H1 (cell line): ENCODE measurements around the gene TSNAXIP1. TPM values are rescaled to one million over a fixed set of nuclear protein-coding genes. Genes with fewer than 3 reads are reported as not detected.

ENCODE experiments used
- CTCF ChIA-PET: fragments of 300-600 bp; sonication (Branson Sonifier 250); formaldehyde crosslinking; loops from one replicate; lab custom pipeline; 2021; ENCODE audit not compliant: partially characterized antibody; lab: Charles Lee
- POLR2A ChIA-PET: fragments of 300-600 bp; sonication (Branson Sonifier 250); formaldehyde crosslinking; loops from one replicate; lab custom pipeline; 2021; ENCODE audit warnings: inconsistent platforms; ENCODE audit not compliant: partially characterized antibody; lab: Charles Lee
- DNase-seq, 2 experiments: peaks; one replicate each; pipeline versions ENCODE4 v3.0.0 to v3.0.0-alpha.2; 2010 to 2022; ENCODE audit warnings: low spot score in 2 of 2, low read depth in 1 of 2, mixed read lengths in 1 of 2
- FAIRE-seq: peaks from 2 replicates; lab custom pipeline; 2011; peaks lifted over from hg19 to GRCh38; lab: Jason Lieb, UNC
- H2AFZ ChIP-seq: 2 replicates; pipeline ENCODE4 v1.8.1; 2012; ENCODE audit warnings: low read length, inconsistent platforms
- H2AK5ac ChIP-seq: 2 replicates; pipeline ENCODE4 v1.6.1; 2013; ENCODE audit warnings: low read depth, low read length
- H2BK120ac ChIP-seq: replicated peaks from 2 replicates; pipeline ENCODE3; 2013; ENCODE audit warnings: low read depth, low read length, inconsistent platforms
- H2BK12ac ChIP-seq: 2 replicates; pipeline ENCODE4 v1.6.1; 2013; ENCODE audit warnings: low read depth, low read length
- H2BK15ac ChIP-seq: 2 replicates; pipeline ENCODE4 v1.6.1; 2013; ENCODE audit warnings: low read length
- H2BK20ac ChIP-seq: 2 replicates; pipeline ENCODE4 v1.6.1; 2013; ENCODE audit warnings: low read length
- H2BK5ac ChIP-seq: 2 replicates; pipeline ENCODE4 v1.6.1; 2013; ENCODE audit warnings: low read depth, low read length
- H3K14ac ChIP-seq: 2 replicates; pipeline ENCODE4 v1.6.1; 2013; ENCODE audit warnings: inconsistent platforms; ENCODE audit not compliant: insufficient read length
- H3K18ac ChIP-seq: 2 replicates; pipeline ENCODE4 v1.6.1; 2013; ENCODE audit warnings: low read length; ENCODE audit errors: extremely low read depth
- H3K23ac ChIP-seq: 2 replicates; pipeline ENCODE4 v1.6.1; 2013; ENCODE audit warnings: inconsistent platforms; ENCODE audit not compliant: insufficient read length
- H3K23me2 ChIP-seq: 2 replicates; pipeline ENCODE4 v1.6.1; 2013; ENCODE audit warnings: low read depth, low read length
- H3K27ac ChIP-seq: 2 replicates; pipeline ENCODE4 v1.6.1; 2011; ENCODE audit warnings: low read depth, low read length, inconsistent platforms
- H3K27me3 ChIP-seq, 4 experiments: replicated peaks in 1 of 4; 1 replicate in 1 of 4; 2 replicates in 3 of 4; pipeline versions ENCODE4 v1.6.1 to v1.8.1; 2011 to 2013; ENCODE audit warnings: low read length in 3 of 4, mild to moderate bottlenecking in 3 of 4, inconsistent platforms in 2 of 4, mixed read lengths in 2 of 4, moderate library complexity in 1 of 4; ENCODE audit not compliant: control insufficient read depth in 3 of 4, insufficient read depth in 3 of 4; ENCODE audit errors: extremely low read depth in 1 of 4
- H3K36me3 ChIP-seq, 4 experiments: 2 replicates each; pipeline versions ENCODE4 v1.6.1 to v1.8.1; 2011 to 2013; ENCODE audit warnings: mild to moderate bottlenecking in 4 of 4, low read length in 3 of 4, moderate library complexity in 2 of 4, control low read depth in 1 of 4, inconsistent platforms in 1 of 4; ENCODE audit not compliant: insufficient read depth in 4 of 4, control insufficient read depth in 2 of 4
- H3K4ac ChIP-seq: replicated peaks from 2 replicates; pipeline ENCODE3; 2013; ENCODE audit warnings: low read length, low read depth, mixed read lengths, inconsistent platforms; ENCODE audit not compliant: insufficient read length
- H3K4me1 ChIP-seq, 4 experiments: replicated peaks in 1 of 4; 1 replicate in 1 of 4; 2 replicates in 3 of 4; pipeline versions ENCODE4 v1.6.1 to v1.8.1; 2011 to 2013; ENCODE audit warnings: low read length in 3 of 4, inconsistent platforms in 2 of 4, mixed read lengths in 1 of 4; ENCODE audit not compliant: insufficient read depth in 4 of 4, control insufficient read depth in 3 of 4
- H3K4me2 ChIP-seq, 2 experiments: 2 replicates each; pipeline versions ENCODE4 v1.6.1 to v1.8.1; 2011 to 2013; ENCODE audit warnings: low read depth in 2 of 2, low read length in 2 of 2, control low read depth in 1 of 2, inconsistent platforms in 1 of 2, mild to moderate bottlenecking in 1 of 2; ENCODE audit not compliant: insufficient read depth in 1 of 2
- H3K4me3 ChIP-seq, 4 experiments: fragments of 200-600, 300-600 bp in 1 of 4; sonication (generic), shearing (Covaris generic), sonication (Bioruptor Twin) in 1 of 4; 2 replicates each; pipeline versions ENCODE4 v1.5.1 to v1.8.1; 2011 to 2016; ENCODE audit warnings: low read length in 4 of 4, low read depth in 3 of 4, control low read depth in 2 of 4, inconsistent platforms in 2 of 4, mild to moderate bottlenecking in 2 of 4, mixed read lengths in 1 of 4, moderate library complexity in 1 of 4; ENCODE audit not compliant: insufficient read depth in 2 of 4; ENCODE audit errors: extremely low read depth in 1 of 4
- H3K56ac ChIP-seq: replicated peaks from 2 replicates; pipeline ENCODE3; 2013; ENCODE audit warnings: low read depth, mild to moderate bottlenecking, mixed read lengths, low read length, inconsistent platforms; ENCODE audit not compliant: insufficient read length
- H3K79me1 ChIP-seq: 2 replicates; pipeline ENCODE4 v1.6.1; 2013; ENCODE audit warnings: low read depth, low read length, control low read depth
- H3K79me2 ChIP-seq, 2 experiments: 2 replicates each; pipeline versions ENCODE4 v1.6.1 to v1.8.1; 2012 to 2013; ENCODE audit warnings: low read length in 2 of 2, mild to moderate bottlenecking in 2 of 2, inconsistent platforms in 1 of 2; ENCODE audit not compliant: insufficient read depth in 2 of 2, control insufficient read depth in 1 of 2
- H3K9ac ChIP-seq, 4 experiments: replicated peaks in 1 of 4; 1 replicate in 1 of 4; 2 replicates in 3 of 4; pipeline versions ENCODE4 v1.6.1 to v1.8.1; 2011 to 2013; ENCODE audit warnings: low read depth in 3 of 4, low read length in 3 of 4, control low read depth in 2 of 4, mild to moderate bottlenecking in 2 of 4, moderate library complexity in 2 of 4, inconsistent platforms in 1 of 4; ENCODE audit errors: extremely low read depth in 1 of 4
- H3K9me3 ChIP-seq, 2 experiments: 2 replicates each; pipeline versions ENCODE4 v1.6.1 to v1.8.1; 2012 to 2013; ENCODE audit warnings: mild to moderate bottlenecking in 2 of 2, moderate library complexity in 2 of 2, control low read depth in 1 of 2, inconsistent platforms in 1 of 2, low read depth in 1 of 2, low read length in 1 of 2, mixed read lengths in 1 of 2; ENCODE audit not compliant: insufficient read depth in 2 of 2
- H4K20me1 ChIP-seq, 2 experiments: replicated peaks in 1 of 2; 2 replicates each; pipeline versions ENCODE3 to v1.8.1; 2011 to 2013; ENCODE audit warnings: inconsistent platforms in 2 of 2, low read length in 2 of 2, mild to moderate bottlenecking in 1 of 2; ENCODE audit not compliant: insufficient read depth in 2 of 2, control insufficient read depth in 1 of 2
- H4K5ac ChIP-seq: 2 replicates; pipeline ENCODE4 v1.6.1; 2013; ENCODE audit warnings: low read length, low read depth, mixed read lengths, inconsistent platforms; ENCODE audit not compliant: insufficient read length
- H4K8ac ChIP-seq: 2 replicates; pipeline ENCODE4 v1.8.0; 2013; ENCODE audit warnings: mild to moderate bottlenecking, moderate library complexity, low read length, inconsistent platforms; ENCODE audit not compliant: insufficient read depth; ENCODE audit errors: extremely low read depth
- H4K91ac ChIP-seq: replicated peaks from 2 replicates; pipeline ENCODE3; 2013; ENCODE audit warnings: low read length, mixed read lengths, inconsistent platforms; ENCODE audit not compliant: insufficient read length
- ASH2L ChIP-seq: fragments of 200-600, 300-600 bp; sonication (generic); IDR thresholded peaks from one replicate; pipeline ENCODE4 v1.7.1; 2017; ENCODE audit warnings: low read length
- BACH1 ChIP-seq: IDR thresholded peaks from 2 replicates; pipeline ENCODE4 v1.6.1; 2012; ENCODE audit warnings: low read length, improper control_type of control experiment
- CTCF ChIP-seq, 3 experiments: IDR thresholded peaks; 1 replicate in 2 of 3; 2 replicates in 1 of 3; pipeline versions ENCODE4 v1.5.1 to v1.6.1; 2011; ENCODE audit warnings: low read length in 3 of 3, mild to moderate bottlenecking in 3 of 3, inconsistent platforms in 2 of 3, low read depth in 1 of 3, moderate library complexity in 1 of 3; ENCODE audit not compliant: insufficient read depth in 1 of 3; ENCODE audit errors: control extremely low read depth in 1 of 3
- EP300 ChIP-seq, 2 experiments: IDR thresholded peaks; 1 replicate in 1 of 2; 2 replicates in 1 of 2; pipeline ENCODE4 v1.6.1; 2011 to 2012; ENCODE audit warnings: low read depth in 2 of 2, low read length in 2 of 2, mild to moderate bottlenecking in 2 of 2, borderline replicate concordance in 1 of 2, inconsistent platforms in 1 of 2, moderate library complexity in 1 of 2
- GABPA ChIP-seq: IDR thresholded peaks from 2 replicates; pipeline ENCODE4 v1.6.1; 2011; ENCODE audit warnings: mild to moderate bottlenecking, low read length, moderate library complexity, borderline replicate concordance; ENCODE audit not compliant: insufficient read depth
- JUND ChIP-seq: IDR thresholded peaks from 2 replicates; pipeline ENCODE4 v1.6.1; 2011; ENCODE audit warnings: mild to moderate bottlenecking, improper control_type of control experiment, low read length
- MAX ChIP-seq: IDR thresholded peaks from 2 replicates; pipeline ENCODE4 v1.6.1; 2012; ENCODE audit warnings: inconsistent platforms
- POLR2AphosphoS5 ChIP-seq: IDR thresholded peaks from 2 replicates; pipeline ENCODE4 v1.6.1; 2011; ENCODE audit warnings: low read depth, low read length
- SIN3A ChIP-seq, 2 experiments: IDR thresholded peaks in 1 of 2; conservative IDR thresholded peaks in 1 of 2; 2 replicates each; pipeline ENCODE4 v1.6.1; 2011 to 2012; ENCODE audit warnings: low read length in 2 of 2, improper control_type of control experiment in 1 of 2, low read depth in 1 of 2, mild to moderate bottlenecking in 1 of 2
- SIX5 ChIP-seq: IDR thresholded peaks from 2 replicates; pipeline ENCODE4 v1.6.1; 2011; ENCODE audit warnings: mild to moderate bottlenecking, low read depth, low read length
- SRF ChIP-seq: IDR thresholded peaks from 2 replicates; pipeline ENCODE4 v1.6.1; 2011; ENCODE audit warnings: mild to moderate bottlenecking, low read depth, low read length, moderate library complexity
- YY1 ChIP-seq: IDR thresholded peaks from 2 replicates; pipeline ENCODE4 v1.6.1; 2011; ENCODE audit warnings: low read depth, mild to moderate bottlenecking, low read length
- WGBS, 2 experiments: shearing (Covaris generic) in 1 of 2; methylation state at CpG; one replicate each; pipeline versions ENCODE4 v1.1.6 to v1.1.7; 2013 to 2015; ENCODE audit warnings: low lambda C conversion rate in 2 of 2, mixed read lengths in 2 of 2, inconsistent platforms in 1 of 2, low coverage in 1 of 2, missing lambda C conversion rate in 1 of 2; ENCODE audit not compliant: insufficient replicate concordance in 2 of 2, insufficient coverage in 1 of 2, insufficient read length in 1 of 2; ENCODE audit errors: extremely low coverage in 1 of 2, missing lambda C conversion rate in 1 of 2; 5-methylcytosine and 5-hydroxymethylcytosine counted together
- polyA plus RNA-seq, 7 experiments: library from polyadenylated mRNA; depleted of rRNA in 3 of 7; stranded (reverse) in 5 of 7; unstranded in 2 of 7; fragments of >200 nt in 5 of 7; fragments of 200-250 nt in 2 of 7; gene quantifications; 1 replicate in 5 of 7; 2 replicates in 1 of 7; 4 replicates in 1 of 7; pipeline versions ENCODE4 v1.2.1 to v1.2.3, GENCODE V29; 2011 to 2013; ENCODE audit warnings: missing spikeins in 2 of 7, mixed read lengths in 2 of 7
- total RNA-seq: library from RNA; stranded (reverse); fragmentation: NEBNext Ultra II Directional; extraction: Animal tissue kit (Norgen Biotek cat#: 25700); gene quantifications from 2 replicates; pipeline ENCODE4 v1.2.1, GENCODE V29; 2021

The TSNAXIP1 gene
- total and polyA plus RNA-seq, 2 of the 8 experiments (the other 6 are each of a cell fraction or from before 2014, with no cell fraction given) = 0.37 to 0.94 TPM

GRCh38 chr16:67814567-67814966 is 7.9 kb downstream of the TSNAXIP1 start:
- Histone ChIP-seq H3K79me1 (no peaks in the 10 kb centered on the region), H4K5ac (no peak overlapping the region), H3K4me1 (no peaks in the 10 kb centered on the region), H2AFZ (no peak overlapping the region), H3K27ac (no peak overlapping the region), H2BK15ac (no peak overlapping the region), H4K8ac (no peak overlapping the region), H2BK20ac (no peak overlapping the region), H3K14ac (no peak overlapping the region), H3K4me2 (no peak overlapping the region), H3K79me2 (no peaks in the 10 kb centered on the region), H3K9ac (no peak overlapping the region), H2AK5ac (no peak overlapping the region), H3K18ac (no peak overlapping the region), H3K27me3 (no peaks in the 10 kb centered on the region; a peak in 1 of 7 replicates), H2BK120ac (no peak overlapping the region), H3K36me3 (no peaks in the 10 kb centered on the region), H2BK5ac (no peak overlapping the region), H4K91ac (no peak overlapping the region), H3K23me2 (no peaks in the 10 kb centered on the region), H3K23ac (no peak overlapping the region), H3K9me3 (no peaks in the 10 kb centered on the region), H2BK12ac (no peak overlapping the region), H3K4ac (no peak overlapping the region), H3K56ac (no peak overlapping the region), H3K4me3 (no peak overlapping the region), H4K20me1 (no peaks in the 10 kb centered on the region)
- ChIA-PET POLR2A (interaction anchor here (0.8 to 1.1 kb wide), 2 partner anchors 8 to 26 kb away, joined by 3 read pairs; partner anchors contain the start of gene RANBP10), CTCF (interaction anchor here (0.6 to 6.3 kb wide), 18 partner anchors 12 to 286 kb away, joined by 3 to 100 read pairs (median 4); partner anchors contain the start of gene RIPOR1)
- WGBS, 2 experiments = 85% methylated on average over 8 of the region's 8 CpGs; no CpG with 5 or more reads in 1 of the 2 experiments
- FAIRE-seq (no peak), DNase-seq (no peak)
- TF ChIP-seq POLR2AphosphoS5 = no peak
- no peak for TF ChIP-seq SIN3A (conservative IDR thresholded peaks at IDR 0.05 in 1 of 2, IDR thresholded peaks at IDR 0.05 in 1 of 2; ENCODE audit: low read depth in 1 of 2, low read length in 2 of 2)
- no peak for TF ChIP-seq CTCF (IDR thresholded peaks at IDR 0.05; ENCODE audit: control extremely low read depth in 1 of 3, insufficient read depth in 1 of 3, low read depth in 1 of 3, low read length in 3 of 3)
- TF ChIP-seq YY1 = no peak
- TF ChIP-seq JUND = no peak
- TF ChIP-seq GABPA = no peak
- no peak for TF ChIP-seq ASH2L
- TF ChIP-seq MAX = no peak
- no peak for TF ChIP-seq EP300 (IDR thresholded peaks at IDR 0.05; ENCODE audit: borderline replicate concordance in 1 of 2, low read depth in 2 of 2, low read length in 2 of 2)
- no peak for TF ChIP-seq SRF
- no peak for TF ChIP-seq SIX5
- TF ChIP-seq BACH1 = no peak
